Lower leg skin (tissue), 3 donors: Measurements from ENCODE around the gene DUOX1.

ENCODE experiments used
- CTCF ChIP-seq, 3 donors: fragments of 450-650 bp; IDR thresholded peaks; one replicate each; pipeline ENCODE4 v1.5.1; 2016; ENCODE audit warnings: antibody characterized with exemption in 3 of 3, mild to moderate bottlenecking in 3 of 3, moderate library complexity in 2 of 3
- POLR2A ChIP-seq, 2 donors: fragments of 450-650 bp; IDR thresholded peaks; one replicate each; pipeline ENCODE4 v1.6.1; 2016 to 2017; ENCODE audit warnings: antibody characterized with exemption in 2 of 2, mild to moderate bottlenecking in 1 of 2, moderate library complexity in 1 of 2

- TF ChIP-seq POLR2A (IDR thresholded peaks at IDR 0.05) (no peak), CTCF (IDR thresholded peaks at IDR 0.05) (no peak)
Observed at GRCh38 chr15:45187894-45188830, 58.4 kb downstream of the DUOX1 start, which contains the start of gene SHF.
